Skeletal muscle cell (primary cell): ENCODE measurements around the gene ESPNL.
"Not testable (repeated sequence)": the region's sequence is repeated elsewhere in the genome, so short reads cannot be mapped to it uniquely, and the experiment has no call there.

Source experiments
- DNase-seq: peaks from one replicate; pipeline ENCODE4 v3.0.0-alpha.2; 2010; ENCODE audit warnings: low read depth
- H3K4me3 ChIP-seq: 2 replicates; pipeline ENCODE4 v1.5.1; 2011; ENCODE audit warnings: low read depth, mild to moderate bottlenecking, control low read depth, low read length, moderate library complexity

The ESPNL gene

GRCh38 chr2:238100049-238100820 lies at the start of gene ESPNL:
Gene ESPNL (plus strand): TSS chr2:238100340. CDS start chr2:238100420, 80 bp downstream.
- no peak within 1 kb of the TSS for H3K4me3 ChIP-seq
- no peak for DNase-seq

DNA sequence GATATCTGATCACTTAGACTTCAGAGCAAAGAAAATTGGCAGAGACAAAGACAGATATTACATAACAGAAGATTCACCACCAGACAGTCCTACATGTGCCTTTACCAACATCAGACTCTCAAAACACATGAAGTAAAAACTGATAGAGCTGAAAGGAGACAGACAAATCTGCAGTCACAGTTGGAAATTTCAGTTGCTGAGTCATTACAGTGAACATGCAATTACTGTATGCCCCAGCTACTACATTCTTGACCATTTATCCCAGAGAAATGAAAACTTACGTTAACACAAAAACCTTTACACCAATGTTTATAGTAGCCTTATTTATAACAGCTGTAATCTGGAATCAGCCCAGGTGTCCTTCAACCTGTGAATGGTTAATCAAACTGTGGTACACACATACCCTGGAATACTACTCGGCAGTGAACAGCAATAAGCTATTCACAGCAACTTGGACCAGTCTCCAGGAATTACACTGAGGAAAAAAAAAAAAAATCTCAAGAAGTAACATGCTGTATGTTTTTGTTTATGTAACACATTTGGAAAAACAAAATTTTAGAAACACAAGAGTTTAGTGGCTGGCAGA lies 46.9 kb upstream of the ESPNL start:
- no peak overlapping the region for H3K4me3 ChIP-seq
- no peak for DNase-seq

DNA sequence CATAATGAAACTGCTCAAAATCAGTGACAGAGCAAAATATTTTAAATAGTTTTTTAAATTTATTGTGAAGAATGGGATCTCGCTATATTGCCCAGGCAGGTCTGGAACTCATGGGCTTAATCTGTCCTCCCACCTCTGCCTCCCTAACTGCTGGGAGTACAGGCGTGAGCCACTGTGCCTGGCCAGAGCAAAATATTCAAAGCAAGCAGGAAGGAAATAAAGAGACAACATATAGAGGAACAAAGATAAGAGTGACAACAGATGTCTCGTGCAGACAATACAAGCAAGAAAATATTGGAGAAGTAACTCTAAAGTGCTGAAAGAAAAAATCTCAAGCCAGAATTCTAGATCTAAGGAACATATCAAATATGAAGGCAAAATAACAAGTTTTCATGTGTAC lies 44.3 kb upstream of the ESPNL start:
- no peak for DNase-seq

DNA sequence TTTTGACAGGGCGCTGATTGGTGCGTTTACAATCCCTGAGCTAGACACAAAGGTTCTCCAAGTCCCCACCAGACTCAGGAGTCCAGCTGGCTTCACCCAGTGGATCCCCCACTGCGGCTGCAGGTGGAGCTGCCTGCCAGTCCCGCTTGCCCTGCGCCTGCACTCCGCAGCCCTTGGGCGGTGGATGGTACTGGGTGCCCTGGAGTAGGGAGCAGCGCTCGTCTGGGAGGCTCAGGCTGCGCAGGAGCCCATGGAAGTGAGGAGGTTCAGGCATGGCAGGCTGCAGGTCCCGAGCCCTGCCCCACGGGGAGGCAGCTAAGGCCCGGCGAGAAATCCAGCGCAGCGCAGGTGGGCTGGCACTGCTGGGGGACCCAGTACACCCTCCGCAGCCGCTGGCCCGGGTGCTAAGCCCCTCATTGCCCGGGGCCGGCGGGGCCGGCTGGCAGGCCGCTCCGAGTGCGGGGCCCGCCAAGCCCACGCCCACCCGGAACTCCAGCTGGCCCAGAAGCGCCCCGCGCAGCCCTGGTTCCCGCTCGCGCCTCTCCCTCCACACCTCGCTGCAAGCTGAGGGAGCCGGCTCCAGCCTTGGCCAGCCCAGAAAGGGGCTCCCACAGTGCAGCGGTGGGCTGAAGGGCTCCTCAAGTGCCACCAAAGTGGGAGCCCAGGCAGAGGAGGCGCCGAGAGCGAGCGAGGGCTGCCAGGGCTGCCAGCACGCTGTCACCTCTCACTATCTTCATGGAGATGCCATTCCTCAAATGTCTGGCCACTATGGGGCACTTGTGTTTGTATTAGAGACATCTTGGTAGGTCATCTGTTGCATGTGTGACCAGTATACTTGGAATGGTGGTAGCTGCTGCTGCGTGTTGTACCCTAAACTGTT lies 42.2 kb upstream of the ESPNL start:
- DNase-seq, H3K4me3 ChIP-seq: not testable (repeated sequence)

More for the DNA sequence above, 44.3 kb upstream of the ESPNL start:
- no peak overlapping the region for H3K4me3 ChIP-seq

GRCh38 chr2:238059505-238059904 lies 40.6 kb upstream of the ESPNL start:
- H3K4me3 ChIP-seq: no peak overlapping the region
- no peak for DNase-seq

DNA sequence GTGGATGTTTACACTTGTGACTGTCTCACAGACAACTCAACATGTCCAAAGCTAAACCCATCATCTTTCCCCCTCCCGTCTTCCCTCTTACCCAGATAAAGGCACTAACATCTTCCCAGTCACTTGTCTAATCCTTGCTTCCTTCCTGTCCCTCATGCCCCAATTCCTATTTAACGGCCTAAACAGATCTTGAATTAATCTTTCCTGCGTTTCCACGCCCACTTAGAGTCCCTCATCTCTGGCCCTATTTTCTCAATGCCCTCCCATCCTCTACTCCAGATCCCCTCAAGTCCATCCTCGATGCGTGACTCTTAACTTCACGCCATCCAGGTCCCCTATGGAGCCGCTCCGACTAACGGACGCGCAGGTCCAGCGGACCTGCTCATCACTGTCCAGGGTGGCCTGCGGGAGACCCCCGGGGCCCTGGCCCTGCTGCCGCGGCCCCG lies 40.0 kb upstream of the ESPNL start:
- DNase-seq: no peak

DNA sequence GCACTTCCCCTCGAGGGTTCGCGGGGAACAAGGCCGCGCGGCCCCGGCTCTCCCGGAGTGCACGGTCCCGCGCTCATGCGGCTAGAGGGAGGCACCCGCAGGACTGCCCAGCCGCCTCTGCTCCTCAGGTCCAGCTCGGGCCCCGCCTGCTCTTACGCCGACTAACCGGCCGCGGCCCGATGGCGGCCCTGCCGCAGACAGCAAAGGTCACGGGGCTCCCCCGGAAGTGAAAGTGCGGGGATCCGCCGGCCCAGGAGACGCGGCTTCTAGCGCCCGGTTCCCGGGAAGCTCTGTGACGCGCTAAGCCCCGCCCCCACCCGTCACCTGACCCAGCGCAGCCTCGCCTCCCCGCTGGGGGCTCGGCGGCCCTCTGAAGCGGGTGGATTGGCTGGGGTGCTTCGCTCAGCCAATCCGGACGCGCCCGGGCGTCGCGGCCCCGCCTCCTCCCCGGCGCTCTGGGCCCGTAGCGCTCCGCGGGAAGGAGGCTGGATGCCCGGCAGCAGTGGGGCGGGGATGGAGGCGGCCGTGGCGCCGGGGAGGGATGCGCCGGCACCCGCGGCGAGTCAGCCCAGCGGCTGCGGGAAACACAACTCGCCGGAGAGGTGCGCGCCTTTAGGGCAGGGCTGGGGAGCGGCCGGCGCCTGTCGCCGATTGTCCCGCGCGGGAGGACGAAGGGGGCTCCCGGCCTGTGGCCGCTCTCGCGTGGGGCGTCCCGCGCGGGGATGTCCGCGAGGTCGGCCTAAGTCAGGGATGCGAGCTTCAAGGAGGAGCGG lies 39.4 kb upstream of the ESPNL start, which contains the start of gene SCLY:
TSS of gene SCLY (plus strand) at position 460 of the 773 bp plus-strand sequence. CDS start at position 514, 54 bp downstream.
- H3K4me3 ChIP-seq: peak within 1 kb of the TSS; percentile 96
- peak; percentile 93 for DNase-seq

More for the DNA sequence above, 40.0 kb upstream of the ESPNL start:
- peak overlapping the region; percentile 96 for H3K4me3 ChIP-seq

GRCh38 chr2:238061315-238062202 lies 38.6 kb upstream of the ESPNL start:
- peak overlapping the region; percentile 96 for H3K4me3 ChIP-seq
- DNase-seq: no peak

GRCh38 chr2:238063414-238064189 lies 36.5 kb upstream of the ESPNL start:
- H3K4me3 ChIP-seq: no peak overlapping the region
- no peak for DNase-seq

- no peak overlapping the region for H3K4me3 ChIP-seq
- no peak for DNase-seq
Measured at GRCh38 chr2:238064376-238064775, 35.8 kb upstream of the ESPNL start.

GRCh38 chr2:238065071-238065846 lies 34.9 kb upstream of the ESPNL start:
- no peak overlapping the region for H3K4me3 ChIP-seq
- no peak for DNase-seq

- no peak for DNase-seq
- no peak overlapping the region for H3K4me3 ChIP-seq
Measured at GRCh38 chr2:238066218-238066617, 33.9 kb upstream of the ESPNL start.

GRCh38 chr2:238066718-238067117 lies 33.4 kb upstream of the ESPNL start:
- not testable (repeated sequence) for H3K4me3 ChIP-seq, DNase-seq

- DNase-seq: no peak
- H3K4me3 ChIP-seq: no peak overlapping the region
Measured at GRCh38 chr2:238067939-238068338, 32.2 kb upstream of the ESPNL start.

DNA sequence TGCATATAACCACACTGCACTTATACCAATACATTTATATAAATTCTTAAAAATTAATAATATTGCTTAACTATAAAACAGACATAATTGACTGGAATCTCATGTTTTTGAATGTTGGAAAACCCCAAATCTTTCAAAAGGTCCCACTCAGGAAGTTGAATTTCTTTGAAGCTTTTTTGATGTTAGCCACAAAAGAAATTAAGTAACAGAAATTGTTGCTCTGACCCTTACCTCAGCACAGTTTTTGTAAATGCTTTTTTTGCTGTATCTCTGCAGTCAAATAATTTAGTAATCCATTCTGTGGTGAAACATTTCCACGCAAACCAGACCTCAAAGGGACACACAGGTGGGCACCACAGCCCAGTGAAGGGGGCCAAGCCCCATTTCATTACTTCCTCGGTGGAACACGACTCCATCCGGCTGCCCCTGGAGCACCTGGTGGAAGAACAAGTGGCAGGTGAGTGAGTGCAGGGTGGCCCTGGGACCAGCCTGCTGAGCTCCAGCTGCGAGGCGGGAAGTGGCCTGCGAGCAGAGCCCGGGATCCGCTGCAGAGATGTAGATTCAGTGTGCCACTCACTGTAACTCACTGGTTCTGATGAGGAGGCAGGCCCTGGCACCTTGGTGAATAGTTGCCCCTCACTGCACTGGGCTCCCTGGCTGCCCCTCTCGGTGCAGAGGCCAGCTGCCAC lies 31.0 kb upstream of the ESPNL start:
- no peak for DNase-seq
- H3K4me3 ChIP-seq: no peak overlapping the region

DNA sequence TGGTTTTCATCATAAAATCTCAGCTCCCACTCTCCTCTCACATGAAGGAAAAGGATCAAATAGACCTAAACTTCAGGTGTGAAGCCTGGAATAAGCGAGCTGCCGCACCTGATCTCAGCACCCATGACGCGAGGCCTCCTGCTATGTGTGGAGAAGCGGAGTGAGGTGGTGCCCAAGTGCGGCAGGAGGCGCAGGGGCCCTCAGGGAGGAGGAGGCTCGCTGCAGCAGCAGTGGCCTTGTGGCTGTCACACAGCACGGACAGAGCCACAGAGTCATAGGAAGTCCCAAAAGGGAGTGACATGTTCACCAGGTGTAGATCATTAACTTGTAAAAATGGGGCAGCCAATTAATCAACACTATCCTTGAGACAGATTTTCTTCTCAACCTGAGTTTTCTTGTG lies 30.3 kb upstream of the ESPNL start:
- no peak for DNase-seq
- no peak overlapping the region for H3K4me3 ChIP-seq
